BLaER1 treated with 17β-estradiol and CSF1 and Interleukin-3, amounts not matched to agents 10 nM and 100 nM (cell line): ENCODE measurements around the gene TNFSF10.
A peak's percentile ranks its signal among the peaks of the same experiment; 100 is the strongest.

Experiments
- H3K27ac ChIP-seq, 11 experiments: shearing (Covaris generic); formaldehyde crosslinking; 2 replicates each; pipeline ENCODE4 v1.8.1; 2022
- H3K27me3 ChIP-seq, 11 experiments: shearing (Covaris generic); formaldehyde crosslinking; 2 replicates each; pipeline ENCODE4 v1.8.1; 2022
- H3K36me3 ChIP-seq, 11 experiments: shearing (Covaris generic); formaldehyde crosslinking; 2 replicates each; pipeline ENCODE4 v1.8.1; 2022
- H3K4me1 ChIP-seq, 10 experiments: shearing (Covaris generic); formaldehyde crosslinking; 2 replicates each; pipeline ENCODE4 v1.8.1; 2022
- H3K4me2 ChIP-seq, 11 experiments: shearing (Covaris generic); formaldehyde crosslinking; 2 replicates each; pipeline ENCODE4 v1.8.1; 2022
- H3K4me3 ChIP-seq, 10 experiments: shearing (Covaris generic); formaldehyde crosslinking; 2 replicates each; pipeline ENCODE4 v1.8.1; 2022
- H3K9ac ChIP-seq, 11 experiments: shearing (Covaris generic); formaldehyde crosslinking; 2 replicates each; pipeline ENCODE4 v1.8.1; 2022
- H3K9me3 ChIP-seq, 11 experiments: shearing (Covaris generic); formaldehyde crosslinking; replicated peaks in 1 of 11; 2 replicates each; pipeline ENCODE4 v1.8.1; 2022
- H4K20me1 ChIP-seq, 11 experiments: shearing (Covaris generic); formaldehyde crosslinking; 2 replicates each; pipeline ENCODE4 v1.8.1; 2022
- Cebpa-rat ChIP-seq, 11 experiments: shearing (Covaris generic); IDR thresholded peaks; 2 replicates each; pipeline ENCODE4 v1.8.1; 2022

Gene TNFSF10

GRCh38 chr3:172518929-172519640, 4.1 kb downstream of the TNFSF10 start:
- Histone ChIP-seq H3K4me1 (peaks cover 16 to 75% (median 50%) of the 10 kb centered on the region in 10 experiments), H3K27ac (no peak overlapping the region), H3K9ac (no peak overlapping the region), H4K20me1 (peaks cover 0 to 28% (median 0%) of the 10 kb centered on the region in 11 experiments; a peak in 2 of 22 replicates), H3K36me3 (peaks cover 0 to 67% (median 0%) of the 10 kb centered on the region in 11 experiments; a peak in 11 of 22 replicates), H3K4me3 (peak overlapping the region in 3 of 10 experiments; percentile 78 to 84 (median 83); a peak in 8 of 20 replicates), H3K27me3 (no peaks in the 10 kb centered on the region), H3K4me2 (peak overlapping the region in 4 of 11 experiments; percentile 87 to 99 (median 94); a peak in 8 of 22 replicates), H3K9me3 (peaks cover 0 to 25% (median 0%) of the 10 kb centered on the region in 11 experiments; a peak in 2 of 22 replicates)
- no peak for TF ChIP-seq Cebpa-rat (IDR thresholded peaks at IDR 0.05)

- peaks cover 17 to 79% (median 52%) of the 10 kb centered on the region in 10 experiments for H3K4me1 ChIP-seq
- H3K27me3 ChIP-seq = no peaks in the 10 kb centered on the region
- H3K9me3 ChIP-seq = peaks cover 0 to 25% (median 0%) of the 10 kb centered on the region in 11 experiments; a peak in 2 of 22 replicates
- H4K20me1 ChIP-seq = peaks cover 0 to 28% (median 0%) of the 10 kb centered on the region in 11 experiments; a peak in 2 of 22 replicates
- H3K4me2 ChIP-seq = peak overlapping the region in 5 of 11 experiments; percentile 40 to 99 (median 91); a peak in 9 of 22 replicates
- H3K4me3 ChIP-seq = peak overlapping the region in 2 of 10 experiments; percentile 23 to 78; a peak in 2 of 20 replicates
- no peak overlapping the region for H3K9ac ChIP-seq
- peaks cover 0 to 78% (median 0%) of the 10 kb centered on the region in 11 experiments; a peak in 11 of 22 replicates for H3K36me3 ChIP-seq
- peak overlapping the region in 1 of 11 experiments; percentile 93; a peak in 1 of 22 replicates for H3K27ac ChIP-seq
- TF ChIP-seq Cebpa-rat (IDR thresholded peaks at IDR 0.05) = no peak
These were observed 5.3 kb downstream of the TNFSF10 start for GRCh38 chr3:172517859-172518466.

GRCh38 chr3:172516318-172517214, 6.7 kb downstream of the TNFSF10 start:
- Histone ChIP-seq H3K9me3 (peaks cover 0 to 25% (median 0%) of the 10 kb centered on the region in 11 experiments; a peak in 2 of 22 replicates), H3K9ac (peak overlapping the region in 1 of 11 experiments; percentile 35; a peak in 1 of 22 replicates), H3K4me1 (peaks cover 22 to 92% (median 60%) of the 10 kb centered on the region in 10 experiments), H3K4me3 (peak overlapping the region in 1 of 10 experiments; percentile 7; a peak in 1 of 20 replicates), H4K20me1 (peaks cover 0 to 28% (median 0%) of the 10 kb centered on the region in 11 experiments; a peak in 2 of 22 replicates), H3K27ac (peak overlapping the region in 7 of 11 experiments; percentile 5 to 96 (median 88); a peak in 11 of 22 replicates), H3K4me2 (peak overlapping the region in 5 of 11 experiments; percentile 68 to 99 (median 87); a peak in 10 of 22 replicates), H3K27me3 (no peaks in the 10 kb centered on the region), H3K36me3 (peaks cover 0 to 83% (median under 1%) of the 10 kb centered on the region in 11 experiments; a peak in 12 of 22 replicates)
- no peak for TF ChIP-seq Cebpa-rat (IDR thresholded peaks at IDR 0.05)

DNA sequence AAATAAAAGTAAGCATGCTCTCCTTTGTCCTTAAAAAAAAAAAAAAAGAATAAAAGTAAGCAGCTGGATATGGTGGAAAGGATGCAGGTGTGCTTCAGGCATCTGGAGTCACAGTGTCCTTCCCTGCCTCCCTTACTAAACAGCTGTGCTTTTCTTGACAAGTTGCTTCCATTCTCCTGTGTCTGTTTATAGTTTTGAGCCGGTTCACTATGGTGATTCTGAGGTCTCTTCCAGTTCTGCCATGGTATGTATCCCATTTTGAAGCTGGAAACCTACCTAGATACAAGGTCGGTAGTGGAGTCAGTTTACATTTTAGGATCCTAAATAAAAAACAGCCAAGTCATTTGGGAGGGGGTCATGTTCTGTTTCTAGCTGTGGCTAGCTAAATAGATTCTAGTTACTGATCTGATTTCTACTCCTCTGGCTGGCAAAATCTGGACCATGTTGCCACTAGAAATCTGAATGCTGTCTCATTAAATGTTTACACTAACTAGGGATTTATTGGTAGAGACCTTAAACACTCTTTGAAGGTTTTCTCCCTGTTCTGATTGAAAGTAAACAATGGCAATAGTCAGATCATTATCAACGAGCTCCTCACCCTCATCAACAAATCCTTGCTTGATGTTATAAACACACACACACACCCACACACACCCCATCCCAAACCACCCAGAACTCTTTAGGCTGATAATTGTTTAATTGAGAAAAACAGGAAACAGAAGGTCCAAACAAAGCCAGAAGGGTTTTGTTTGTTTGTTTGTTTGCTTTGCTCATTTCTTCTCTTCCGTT, 7.9 kb downstream of the TNFSF10 start:
- Histone ChIP-seq H3K4me3 (peak overlapping the region in 1 of 10 experiments; percentile 3; a peak in 1 of 20 replicates), H3K4me2 (peak overlapping the region; percentile 6 to 99 (median 68); a peak in 19 of 22 replicates), H4K20me1 (peaks cover 0 to 25% (median 0%) of the 10 kb centered on the region in 11 experiments; a peak in 2 of 22 replicates), H3K9me3 (peaks cover 0 to 38% (median 7%) of the 10 kb centered on the region in 11 experiments; a peak in 12 of 22 replicates), H3K27me3 (no peaks in the 10 kb centered on the region), H3K4me1 (peaks cover 23 to 99% (median 70%) of the 10 kb centered on the region in 10 experiments), H3K9ac (peak overlapping the region in 7 of 11 experiments; percentile 13 to 63 (median 49); a peak in 10 of 22 replicates), H3K36me3 (peaks cover 0 to 91% (median 12%) of the 10 kb centered on the region in 11 experiments; a peak in 12 of 22 replicates), H3K27ac (peak overlapping the region; percentile 29 to 96 (median 88); a peak in 21 of 22 replicates)
- TF ChIP-seq Cebpa-rat (IDR thresholded peaks at IDR 0.05) = no peak

DNA sequence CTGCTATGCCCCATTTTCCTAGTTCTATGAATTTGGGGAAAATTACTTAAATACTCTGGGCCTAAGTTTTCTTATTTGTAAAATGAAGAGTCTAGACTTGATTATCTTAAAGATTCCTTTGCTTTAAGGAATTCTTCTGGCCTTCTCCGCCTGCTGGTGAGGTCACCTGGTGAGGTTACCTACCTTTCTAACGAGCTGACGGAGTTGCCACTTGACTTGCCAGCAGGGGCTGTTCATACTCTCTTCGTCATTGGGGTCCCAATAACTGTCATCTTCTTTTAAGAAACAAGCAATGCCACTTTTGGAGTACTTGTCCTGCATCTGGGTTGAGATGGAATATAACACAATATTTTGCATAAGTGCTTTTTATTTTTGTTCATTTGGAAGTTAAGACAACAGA, 8.6 kb downstream of the TNFSF10 start:
- Histone ChIP-seq H3K36me3 (peaks cover 0 to 91% (median 13%) of the 10 kb centered on the region in 11 experiments; a peak in 12 of 22 replicates), H3K27me3 (no peaks in the 10 kb centered on the region), H3K4me3 (no peak overlapping the region), H3K9me3 (peaks cover 0 to 42% (median 7%) of the 10 kb centered on the region in 11 experiments; a peak in 12 of 22 replicates), H3K27ac (peak overlapping the region in 10 of 11 experiments; percentile 35 to 96 (median 89); a peak in 17 of 22 replicates), H4K20me1 (peaks cover 0 to 18% (median 0%) of the 10 kb centered on the region in 11 experiments; a peak in 2 of 22 replicates), H3K4me2 (peak overlapping the region in 10 of 11 experiments; percentile 26 to 99 (median 70); a peak in 19 of 22 replicates), H3K9ac (peak overlapping the region in 4 of 11 experiments; percentile 44 to 63 (median 52); a peak in 5 of 22 replicates), H3K4me1 (peaks cover 27 to 99% (median 73%) of the 10 kb centered on the region in 10 experiments)
- TF ChIP-seq Cebpa-rat (IDR thresholded peaks at IDR 0.05) = no peak

GRCh38 chr3:172513488-172513887, 9.7 kb downstream of the TNFSF10 start:
- peaks cover 0 to 42% (median 7%) of the 10 kb centered on the region in 11 experiments; a peak in 12 of 22 replicates for H3K9me3 ChIP-seq

More at GRCh38 chr3:172513488-172513887, 9.7 kb downstream of the TNFSF10 start:
- Histone ChIP-seq H3K27me3 (no peaks in the 10 kb centered on the region), H3K9ac (peak overlapping the region in 9 of 11 experiments; percentile 25 to 80 (median 70); a peak in 18 of 22 replicates), H3K27ac (peak overlapping the region; percentile 69 to 96 (median 88)), H3K4me3 (peak overlapping the region in 3 of 10 experiments; percentile 13 to 45 (median 21); a peak in 2 of 20 replicates), H3K4me2 (peak overlapping the region; percentile 65 to 99 (median 87)), H3K36me3 (peaks cover 0 to 91% (median 16%) of the 10 kb centered on the region in 11 experiments; a peak in 12 of 22 replicates), H4K20me1 (peaks cover 0 to 6% (median 0%) of the 10 kb centered on the region in 11 experiments; a peak in 2 of 22 replicates), H3K4me1 (peaks cover 27 to 90% (median 72%) of the 10 kb centered on the region in 10 experiments)
- TF ChIP-seq Cebpa-rat (IDR thresholded peaks at IDR 0.05) = no peak
